Neural cell (in vitro differentiated cells): ENCODE measurements around the gene ACAP3. TPM values are rescaled to one million over a fixed set of nuclear protein-coding genes. Genes with fewer than 3 reads are reported as not detected.

Source experiments
- H2AFZ ChIP-seq: fragments of 200-600, 300-800 bp; sonication (generic), shearing (Covaris generic); 2 replicates; pipeline ENCODE4 v1.6.0; 2014; ENCODE audit warnings: low read depth, mild to moderate bottlenecking, antibody characterized with exemption, low read length, moderate library complexity
- H3F3A ChIP-seq: fragments of 200-600 bp; shearing (Covaris generic); 2 replicates; pipeline ENCODE4 v1.6.1; 2016; ENCODE audit warnings: mild to moderate bottlenecking, moderate library complexity, mixed read lengths, antibody characterized with exemption, low read length; ENCODE audit not compliant: insufficient read depth, poor library complexity, severe bottlenecking
- H3K27ac ChIP-seq: fragments of 200-600, 300-800 bp; sonication (generic), shearing (Covaris generic); 2 replicates; pipeline ENCODE4 v1.5.1; 2014; ENCODE audit warnings: mild to moderate bottlenecking, low read length, moderate library complexity
- H3K27me3 ChIP-seq: fragments of 300-800, 200-600 bp; sonication (generic), shearing (Covaris generic); 2 replicates; pipeline ENCODE4 v1.6.0; 2014; ENCODE audit warnings: mild to moderate bottlenecking, low read depth, low read length, moderate library complexity; ENCODE audit not compliant: insufficient read depth
- H3K36me3 ChIP-seq: fragments of 300-800, 200-600 bp; sonication (generic), shearing (Covaris generic); 2 replicates; pipeline ENCODE4 v1.5.1; 2014; ENCODE audit warnings: mild to moderate bottlenecking, antibody characterized with exemption, low read length, moderate library complexity; ENCODE audit not compliant: insufficient read depth
- H3K4me2 ChIP-seq: fragments of 300-800, 200-600 bp; sonication (generic), shearing (Covaris generic); 2 replicates; pipeline ENCODE4 v1.6.0; 2014; ENCODE audit warnings: mild to moderate bottlenecking, low read length
- H3K4me3 ChIP-seq: fragments of 300-800, 200-600 bp; sonication (generic), shearing (Covaris generic); 2 replicates; pipeline ENCODE4 v1.5.1; 2014; ENCODE audit warnings: mild to moderate bottlenecking, low read length, moderate library complexity
- H3K79me2 ChIP-seq: fragments of 200-600 bp; shearing (Covaris generic); replicated peaks from 2 replicates; pipeline ENCODE4 v1.6.0; 2014; ENCODE audit warnings: mild to moderate bottlenecking, low read length, moderate library complexity; ENCODE audit not compliant: insufficient read depth
- H3K9ac ChIP-seq: fragments of 300-800, 200-600 bp; sonication (generic), shearing (Covaris generic); 2 replicates; pipeline ENCODE4 v1.6.1; 2016; ENCODE audit warnings: mild to moderate bottlenecking, low read length, mixed read lengths
- H3K9me2 ChIP-seq: fragments of 200-600 bp; shearing (Covaris generic); 2 replicates; pipeline ENCODE4 v1.6.1; 2016; ENCODE audit warnings: mild to moderate bottlenecking, low read length, mixed read lengths; ENCODE audit not compliant: insufficient read depth
- H3K9me3 ChIP-seq: fragments of 200-600, 300-800 bp; sonication (generic), shearing (Covaris generic); 2 replicates; pipeline ENCODE4 v1.6.1; 2016; ENCODE audit warnings: mild to moderate bottlenecking, mixed run types, low read length, moderate library complexity, mixed read lengths
- H4K20me1 ChIP-seq: fragments of 200-600 bp; shearing (Covaris generic); 2 replicates; pipeline ENCODE4 v1.6.1; 2016; ENCODE audit warnings: mild to moderate bottlenecking, mixed run types; ENCODE audit not compliant: insufficient read depth
- EP300 ChIP-seq: fragments of 450-650 bp; conservative IDR thresholded peaks from 2 replicates; pipeline ENCODE4 v1.6.1; 2014; ENCODE audit warnings: antibody characterized with exemption, mild to moderate bottlenecking, moderate library complexity; ENCODE audit not compliant: poor library complexity, severe bottlenecking
- EZH2 ChIP-seq: fragments of 200-600, 300-800 bp; shearing (Covaris generic), sonication (generic); IDR thresholded peaks from 2 replicates; pipeline ENCODE4 v1.6.1; 2014; ENCODE audit warnings: antibody characterized with exemption, low read length, borderline replicate concordance, mild to moderate bottlenecking; ENCODE audit not compliant: insufficient read depth, poor library complexity, severe bottlenecking
- MXI1 ChIP-seq: fragments of 450-650 bp; conservative IDR thresholded peaks from 2 replicates; pipeline ENCODE4 v1.6.1; 2014; ENCODE audit warnings: antibody characterized with exemption, mild to moderate bottlenecking; ENCODE audit not compliant: poor library complexity, severe bottlenecking
- POLR2AphosphoS5 ChIP-seq: IDR thresholded peaks from 2 replicates; pipeline ENCODE4 v1.6.1; 2012
- RAD21 ChIP-seq: fragments of 450-650 bp; conservative IDR thresholded peaks from 2 replicates; pipeline ENCODE4 v1.6.1; 2014; ENCODE audit warnings: antibody characterized with exemption, mild to moderate bottlenecking, moderate library complexity
- SMC3 ChIP-seq: fragments of 450-650 bp; conservative IDR thresholded peaks from 2 replicates; pipeline ENCODE4 v1.6.1; 2014; ENCODE audit warnings: antibody characterized with exemption, mild to moderate bottlenecking, moderate library complexity; ENCODE audit not compliant: poor library complexity
- TAF1 ChIP-seq: IDR thresholded peaks from 2 replicates; pipeline ENCODE4 v1.6.1; 2012; ENCODE audit warnings: low read depth
- polyA plus RNA-seq: library from polyadenylated mRNA; depleted of rRNA; stranded (reverse); fragments of >200 nt; gene quantifications from 2 replicates; pipeline ENCODE4 v1.2.3, GENCODE V29; 2014
- TF ChIP-seq, protein P1 (sequence below): IDR thresholded peaks from 2 replicates; pipeline ENCODE4 v1.6.1; 2012; ENCODE audit warnings: borderline replicate concordance
- TF ChIP-seq, protein P2 (sequence below): fragments of 450-650 bp; IDR thresholded peaks from 2 replicates; pipeline ENCODE4 v1.5.1; 2014; ENCODE audit warnings: antibody characterized with exemption, mild to moderate bottlenecking, moderate library complexity; ENCODE audit not compliant: poor library complexity, severe bottlenecking

The ACAP3 gene
- polyA plus RNA-seq, 1 donor from 2014 or later = 186 TPM

DNA sequence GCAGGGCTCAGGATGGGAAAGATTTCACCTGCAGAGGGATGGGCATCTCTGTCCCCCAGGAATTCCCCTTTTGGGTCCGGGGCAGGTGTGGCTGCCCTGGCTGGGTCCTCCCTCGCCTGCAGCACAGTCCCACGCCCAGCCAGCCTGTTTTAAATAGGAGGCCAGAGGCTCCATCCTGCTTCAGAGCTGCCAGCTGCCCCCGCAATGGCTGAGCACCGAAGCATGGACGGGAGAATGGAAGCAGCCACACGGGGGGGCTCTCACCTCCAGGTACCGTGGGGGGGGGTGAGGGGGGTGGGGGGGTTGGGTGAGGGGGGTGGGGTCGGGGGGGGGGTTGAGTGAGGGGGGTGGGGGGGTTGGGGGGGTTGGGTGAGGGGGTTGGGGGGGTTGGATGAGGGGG lies 23.9 kb downstream of the ACAP3 start:
- Histone ChIP-seq H3K27ac (no peak overlapping the region), H3F3A (no peaks in the 10 kb centered on the region), H3K4me3 (no peak overlapping the region), H4K20me1 (no peaks in the 10 kb centered on the region), H3K36me3 (no peaks in the 10 kb centered on the region), H3K79me2 (no peaks in the 10 kb centered on the region), H3K4me2 (no peak overlapping the region), H3K9me2 (no peaks in the 10 kb centered on the region), H3K9me3 (no peaks in the 10 kb centered on the region), H2AFZ (no peak overlapping the region), H3K9ac (no peak overlapping the region), H3K27me3 (no peaks in the 10 kb centered on the region)
- TF ChIP-seq, protein P1, sequence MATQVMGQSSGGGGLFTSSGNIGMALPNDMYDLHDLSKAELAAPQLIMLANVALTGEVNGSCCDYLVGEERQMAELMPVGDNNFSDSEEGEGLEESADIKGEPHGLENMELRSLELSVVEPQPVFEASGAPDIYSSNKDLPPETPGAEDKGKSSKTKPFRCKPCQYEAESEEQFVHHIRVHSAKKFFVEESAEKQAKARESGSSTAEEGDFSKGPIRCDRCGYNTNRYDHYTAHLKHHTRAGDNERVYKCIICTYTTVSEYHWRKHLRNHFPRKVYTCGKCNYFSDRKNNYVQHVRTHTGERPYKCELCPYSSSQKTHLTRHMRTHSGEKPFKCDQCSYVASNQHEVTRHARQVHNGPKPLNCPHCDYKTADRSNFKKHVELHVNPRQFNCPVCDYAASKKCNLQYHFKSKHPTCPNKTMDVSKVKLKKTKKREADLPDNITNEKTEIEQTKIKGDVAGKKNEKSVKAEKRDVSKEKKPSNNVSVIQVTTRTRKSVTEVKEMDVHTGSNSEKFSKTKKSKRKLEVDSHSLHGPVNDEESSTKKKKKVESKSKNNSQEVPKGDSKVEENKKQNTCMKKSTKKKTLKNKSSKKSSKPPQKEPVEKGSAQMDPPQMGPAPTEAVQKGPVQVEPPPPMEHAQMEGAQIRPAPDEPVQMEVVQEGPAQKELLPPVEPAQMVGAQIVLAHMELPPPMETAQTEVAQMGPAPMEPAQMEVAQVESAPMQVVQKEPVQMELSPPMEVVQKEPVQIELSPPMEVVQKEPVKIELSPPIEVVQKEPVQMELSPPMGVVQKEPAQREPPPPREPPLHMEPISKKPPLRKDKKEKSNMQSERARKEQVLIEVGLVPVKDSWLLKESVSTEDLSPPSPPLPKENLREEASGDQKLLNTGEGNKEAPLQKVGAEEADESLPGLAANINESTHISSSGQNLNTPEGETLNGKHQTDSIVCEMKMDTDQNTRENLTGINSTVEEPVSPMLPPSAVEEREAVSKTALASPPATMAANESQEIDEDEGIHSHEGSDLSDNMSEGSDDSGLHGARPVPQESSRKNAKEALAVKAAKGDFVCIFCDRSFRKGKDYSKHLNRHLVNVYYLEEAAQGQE = no peak
- TF ChIP-seq SMC3 (no peak), TAF1 (no peak), EP300 (no peak), RAD21 (no peak), POLR2AphosphoS5 (no peak), MXI1 (no peak), EZH2 (no peak)
- TF ChIP-seq, protein P2, sequence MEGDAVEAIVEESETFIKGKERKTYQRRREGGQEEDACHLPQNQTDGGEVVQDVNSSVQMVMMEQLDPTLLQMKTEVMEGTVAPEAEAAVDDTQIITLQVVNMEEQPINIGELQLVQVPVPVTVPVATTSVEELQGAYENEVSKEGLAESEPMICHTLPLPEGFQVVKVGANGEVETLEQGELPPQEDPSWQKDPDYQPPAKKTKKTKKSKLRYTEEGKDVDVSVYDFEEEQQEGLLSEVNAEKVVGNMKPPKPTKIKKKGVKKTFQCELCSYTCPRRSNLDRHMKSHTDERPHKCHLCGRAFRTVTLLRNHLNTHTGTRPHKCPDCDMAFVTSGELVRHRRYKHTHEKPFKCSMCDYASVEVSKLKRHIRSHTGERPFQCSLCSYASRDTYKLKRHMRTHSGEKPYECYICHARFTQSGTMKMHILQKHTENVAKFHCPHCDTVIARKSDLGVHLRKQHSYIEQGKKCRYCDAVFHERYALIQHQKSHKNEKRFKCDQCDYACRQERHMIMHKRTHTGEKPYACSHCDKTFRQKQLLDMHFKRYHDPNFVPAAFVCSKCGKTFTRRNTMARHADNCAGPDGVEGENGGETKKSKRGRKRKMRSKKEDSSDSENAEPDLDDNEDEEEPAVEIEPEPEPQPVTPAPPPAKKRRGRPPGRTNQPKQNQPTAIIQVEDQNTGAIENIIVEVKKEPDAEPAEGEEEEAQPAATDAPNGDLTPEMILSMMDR = no peak

- Histone ChIP-seq H3K79me2 (no peaks in the 10 kb centered on the region), H3K9ac (no peak overlapping the region), H3K27me3 (no peaks in the 10 kb centered on the region), H4K20me1 (no peaks in the 10 kb centered on the region), H3K4me2 (no peak overlapping the region), H3K36me3 (no peaks in the 10 kb centered on the region), H3K9me2 (no peaks in the 10 kb centered on the region), H2AFZ (no peak overlapping the region), H3K9me3 (no peaks in the 10 kb centered on the region), H3F3A (no peaks in the 10 kb centered on the region), H3K27ac (no peak overlapping the region), H3K4me3 (no peak overlapping the region)
- TF ChIP-seq EP300 (no peak), EZH2 (no peak), MXI1 (no peak), POLR2AphosphoS5 (no peak), RAD21 (no peak), SMC3 (no peak), TAF1 (no peak)
- TF ChIP-seq, protein P2 = no peak
- TF ChIP-seq, protein P1 = no peak
Observed at GRCh38 chr1:1282998-1283397, 24.7 kb downstream of the ACAP3 start.
